ENCODE results near the gene KISS1R. TPM values are rescaled to one million over a fixed set of nuclear protein-coding genes. Genes with fewer than 3 reads are reported as not detected.

Gene KISS1R
- total and polyA plus RNA-seq, 2 of the 4 experiments (the other 2 are of a cell fraction): not detected

DNA sequence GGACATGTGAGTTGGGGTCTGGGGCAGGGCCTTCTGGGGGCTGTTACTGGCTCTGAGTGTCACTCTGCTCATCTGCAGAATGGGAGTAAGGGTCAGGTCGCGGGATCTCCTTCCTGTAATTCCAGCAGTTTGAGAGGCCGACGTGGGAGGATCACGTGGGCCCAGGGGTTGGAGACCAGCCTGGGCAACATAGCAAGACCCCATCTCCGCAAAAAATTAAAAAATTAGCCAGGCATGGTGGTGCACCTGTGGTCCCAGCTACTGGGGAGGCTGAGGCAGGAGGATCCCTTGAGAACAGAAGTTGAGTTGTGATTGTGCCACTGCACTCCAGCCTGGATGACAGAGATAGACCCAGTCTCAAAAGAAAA is 12.7 kb downstream of the KISS1R start:
- CTCF ChIA-PET: interaction anchor here (0.6 kb wide), 1 partner anchor 336 kb away, joined by 3 read pairs; no protein-coding TSS in a partner anchor
- no peak for ATAC-seq (ENCODE audit: low read depth)
- BruUV-seq (replicated peaks): no TSS peak

More for the DNA sequence above, 12.7 kb downstream of the KISS1R start:
- peaks cover 29% of the 10 kb centered on the region for H3K4me1 ChIP-seq (ENCODE audit: control insufficient read depth, insufficient read depth, low read length)
- H2AK5ac ChIP-seq (ENCODE audit: low read depth, low read length): no peak overlapping the region
- TF ChIP-seq BHLHE40 (IDR thresholded peaks at IDR 0.05; ENCODE audit: low read depth, low read length) (no peak), RCOR1 (IDR thresholded peaks at IDR 0.05; ENCODE audit: insufficient replicate concordance, low read length) (no peak)
- H2AK9ac ChIP-seq (replicated peaks; ENCODE audit: low read depth, low read length, poor library complexity): no peak overlapping the region
- no peak overlapping the region for H3K56ac ChIP-seq (ENCODE audit: extremely low read depth, insufficient read depth, low read length)
- no peaks in the 10 kb centered on the region for H3K27me3 ChIP-seq (ENCODE audit: control insufficient read depth, insufficient read depth, low read length)
- in situ Hi-C loops (cut with MboI; ENCODE audit: low sequenced_read_pairs): no loop called here
- H3K23ac ChIP-seq (ENCODE audit: low read depth, low read length): no peak overlapping the region
- peaks cover 15% of the 10 kb centered on the region for H4K20me1 ChIP-seq (ENCODE audit: insufficient read depth, low read length)
- no peak overlapping the region for H3K4me2 ChIP-seq (ENCODE audit: low read depth, low read length)
- H2BK15ac ChIP-seq (ENCODE audit: low read depth, low read length): no peak overlapping the region
- dilution Hi-C loops (cut with HindIII; ENCODE audit: low sequenced_read_pairs, unreplicated experiment): no loop called here
- no peak overlapping the region for H4K8ac ChIP-seq (ENCODE audit: low read depth in 2 of 2, low read length in 2 of 2)
- 92% methylated on average over 5 of the region's 6 CpGs; no CpG with 5 or more reads in 1 of the 2 experiments for WGBS, 2 experiments (ENCODE audit: extremely low coverage in 2 of 2, insufficient read length in 1 of 2)
- intact Hi-C loops (cut with micrococcal nuclease): no loop called here
- H4K91ac ChIP-seq (ENCODE audit: insufficient read depth, low read depth, low read length): no peak overlapping the region
- H2BK120ac ChIP-seq (ENCODE audit: low read depth, low read length): no peak overlapping the region
- H3K14ac ChIP-seq (replicated peaks; ENCODE audit: low read depth, low read length): no peak overlapping the region
- H3K36me3 ChIP-seq (ENCODE audit: control insufficient read depth, insufficient read depth, low read length): peaks cover 40% of the 10 kb centered on the region
- peaks cover 19 to 52% of the 10 kb centered on the region in 2 experiments for H3K79me1 ChIP-seq (ENCODE audit: low read depth in 1 of 2, low read length in 2 of 2)
- H2BK5ac ChIP-seq (ENCODE audit: low read depth, low read length, poor library complexity, severe bottlenecking): no peak overlapping the region
- no peak overlapping the region for H3K4me3 ChIP-seq (ENCODE audit: insufficient read depth, low read depth, low read length)
- H3K9me3 ChIP-seq (ENCODE audit: control insufficient read depth, insufficient read depth, low read length): no peaks in the 10 kb centered on the region
- no peak overlapping the region for H3K18ac ChIP-seq (ENCODE audit: low read depth, low read length)
- H4K5ac ChIP-seq (ENCODE audit: low read depth, low read length): no peak overlapping the region
- no peak overlapping the region for H2BK20ac ChIP-seq (ENCODE audit: low read depth, low read length)
- H2AFZ ChIP-seq (replicated peaks; ENCODE audit: low read length, poor library complexity): no peak overlapping the region
- H3K9me1 ChIP-seq (ENCODE audit: insufficient read depth, low read length): no peaks in the 10 kb centered on the region; the same call in 1 of the 2 replicates
- DNase-seq: no peak
- no peak overlapping the region for H3K4ac ChIP-seq (ENCODE audit: low read depth, low read length)
- H3K9ac ChIP-seq (ENCODE audit: low read depth, low read length): no peak overlapping the region
- POLR2A ChIA-PET (ENCODE audit: unreplicated experiment): no interaction called here
- no peak overlapping the region for H3K27ac ChIP-seq (ENCODE audit: insufficient read depth, low read length)

Measured in IMR-90 (cell line).